H1 (cell line): ENCODE measurements around the gene AMN1. TPM values are rescaled to one million over a fixed set of nuclear protein-coding genes. Genes with fewer than 3 reads are reported as not detected.

Experiments
- CTCF ChIA-PET: fragments of 300-600 bp; sonication (Branson Sonifier 250); formaldehyde crosslinking; loops from one replicate; lab custom pipeline; 2021; ENCODE audit not compliant: partially characterized antibody; lab: Charles Lee
- POLR2A ChIA-PET: fragments of 300-600 bp; sonication (Branson Sonifier 250); formaldehyde crosslinking; loops from one replicate; lab custom pipeline; 2021; ENCODE audit warnings: inconsistent platforms; ENCODE audit not compliant: partially characterized antibody; lab: Charles Lee
- DNase-seq, 2 experiments: peaks; one replicate each; pipeline versions ENCODE4 v3.0.0 to v3.0.0-alpha.2; 2010 to 2022; ENCODE audit warnings: low spot score in 2 of 2, low read depth in 1 of 2, mixed read lengths in 1 of 2
- FAIRE-seq: peaks from 2 replicates; lab custom pipeline; 2011; peaks lifted over from hg19 to GRCh38; lab: Jason Lieb, UNC
- H2AFZ ChIP-seq: 2 replicates; pipeline ENCODE4 v1.8.1; 2012; ENCODE audit warnings: low read length, inconsistent platforms
- H2AK5ac ChIP-seq: 2 replicates; pipeline ENCODE4 v1.6.1; 2013; ENCODE audit warnings: low read depth, low read length
- H2BK120ac ChIP-seq: replicated peaks from 2 replicates; pipeline ENCODE3; 2013; ENCODE audit warnings: low read depth, low read length, inconsistent platforms
- H2BK12ac ChIP-seq: 2 replicates; pipeline ENCODE4 v1.6.1; 2013; ENCODE audit warnings: low read depth, low read length
- H2BK15ac ChIP-seq: 2 replicates; pipeline ENCODE4 v1.6.1; 2013; ENCODE audit warnings: low read length
- H2BK20ac ChIP-seq: 2 replicates; pipeline ENCODE4 v1.6.1; 2013; ENCODE audit warnings: low read length
- H2BK5ac ChIP-seq: 2 replicates; pipeline ENCODE4 v1.6.1; 2013; ENCODE audit warnings: low read depth, low read length
- H3K14ac ChIP-seq: 2 replicates; pipeline ENCODE4 v1.6.1; 2013; ENCODE audit warnings: inconsistent platforms; ENCODE audit not compliant: insufficient read length
- H3K18ac ChIP-seq: 2 replicates; pipeline ENCODE4 v1.6.1; 2013; ENCODE audit warnings: low read length; ENCODE audit errors: extremely low read depth
- H3K23ac ChIP-seq: 2 replicates; pipeline ENCODE4 v1.6.1; 2013; ENCODE audit warnings: inconsistent platforms; ENCODE audit not compliant: insufficient read length
- H3K23me2 ChIP-seq: 2 replicates; pipeline ENCODE4 v1.6.1; 2013; ENCODE audit warnings: low read depth, low read length
- H3K27ac ChIP-seq: 2 replicates; pipeline ENCODE4 v1.6.1; 2011; ENCODE audit warnings: low read depth, low read length, inconsistent platforms
- H3K27me3 ChIP-seq, 4 experiments: replicated peaks in 1 of 4; 1 replicate in 1 of 4; 2 replicates in 3 of 4; pipeline versions ENCODE4 v1.6.1 to v1.8.1; 2011 to 2013; ENCODE audit warnings: low read length in 3 of 4, mild to moderate bottlenecking in 3 of 4, inconsistent platforms in 2 of 4, mixed read lengths in 2 of 4, moderate library complexity in 1 of 4; ENCODE audit not compliant: control insufficient read depth in 3 of 4, insufficient read depth in 3 of 4; ENCODE audit errors: extremely low read depth in 1 of 4
- H3K36me3 ChIP-seq, 4 experiments: 2 replicates each; pipeline versions ENCODE4 v1.6.1 to v1.8.1; 2011 to 2013; ENCODE audit warnings: mild to moderate bottlenecking in 4 of 4, low read length in 3 of 4, moderate library complexity in 2 of 4, control low read depth in 1 of 4, inconsistent platforms in 1 of 4; ENCODE audit not compliant: insufficient read depth in 4 of 4, control insufficient read depth in 2 of 4
- H3K4ac ChIP-seq: replicated peaks from 2 replicates; pipeline ENCODE3; 2013; ENCODE audit warnings: low read length, low read depth, mixed read lengths, inconsistent platforms; ENCODE audit not compliant: insufficient read length
- H3K4me1 ChIP-seq, 4 experiments: replicated peaks in 1 of 4; 1 replicate in 1 of 4; 2 replicates in 3 of 4; pipeline versions ENCODE4 v1.6.1 to v1.8.1; 2011 to 2013; ENCODE audit warnings: low read length in 3 of 4, inconsistent platforms in 2 of 4, mixed read lengths in 1 of 4; ENCODE audit not compliant: insufficient read depth in 4 of 4, control insufficient read depth in 3 of 4
- H3K4me2 ChIP-seq, 2 experiments: 2 replicates each; pipeline versions ENCODE4 v1.6.1 to v1.8.1; 2011 to 2013; ENCODE audit warnings: low read depth in 2 of 2, low read length in 2 of 2, control low read depth in 1 of 2, inconsistent platforms in 1 of 2, mild to moderate bottlenecking in 1 of 2; ENCODE audit not compliant: insufficient read depth in 1 of 2
- H3K4me3 ChIP-seq, 4 experiments: fragments of 200-600, 300-600 bp in 1 of 4; sonication (generic), shearing (Covaris generic), sonication (Bioruptor Twin) in 1 of 4; 2 replicates each; pipeline versions ENCODE4 v1.5.1 to v1.8.1; 2011 to 2016; ENCODE audit warnings: low read length in 4 of 4, low read depth in 3 of 4, control low read depth in 2 of 4, inconsistent platforms in 2 of 4, mild to moderate bottlenecking in 2 of 4, mixed read lengths in 1 of 4, moderate library complexity in 1 of 4; ENCODE audit not compliant: insufficient read depth in 2 of 4; ENCODE audit errors: extremely low read depth in 1 of 4
- H3K56ac ChIP-seq: replicated peaks from 2 replicates; pipeline ENCODE3; 2013; ENCODE audit warnings: low read depth, mild to moderate bottlenecking, mixed read lengths, low read length, inconsistent platforms; ENCODE audit not compliant: insufficient read length
- H3K79me1 ChIP-seq: 2 replicates; pipeline ENCODE4 v1.6.1; 2013; ENCODE audit warnings: low read depth, low read length, control low read depth
- H3K79me2 ChIP-seq, 2 experiments: 2 replicates each; pipeline versions ENCODE4 v1.6.1 to v1.8.1; 2012 to 2013; ENCODE audit warnings: low read length in 2 of 2, mild to moderate bottlenecking in 2 of 2, inconsistent platforms in 1 of 2; ENCODE audit not compliant: insufficient read depth in 2 of 2, control insufficient read depth in 1 of 2
- H3K9ac ChIP-seq, 4 experiments: replicated peaks in 1 of 4; 1 replicate in 1 of 4; 2 replicates in 3 of 4; pipeline versions ENCODE4 v1.6.1 to v1.8.1; 2011 to 2013; ENCODE audit warnings: low read depth in 3 of 4, low read length in 3 of 4, control low read depth in 2 of 4, mild to moderate bottlenecking in 2 of 4, moderate library complexity in 2 of 4, inconsistent platforms in 1 of 4; ENCODE audit errors: extremely low read depth in 1 of 4
- H3K9me3 ChIP-seq, 2 experiments: 2 replicates each; pipeline versions ENCODE4 v1.6.1 to v1.8.1; 2012 to 2013; ENCODE audit warnings: mild to moderate bottlenecking in 2 of 2, moderate library complexity in 2 of 2, control low read depth in 1 of 2, inconsistent platforms in 1 of 2, low read depth in 1 of 2, low read length in 1 of 2, mixed read lengths in 1 of 2; ENCODE audit not compliant: insufficient read depth in 2 of 2
- H4K20me1 ChIP-seq, 2 experiments: replicated peaks in 1 of 2; 2 replicates each; pipeline versions ENCODE3 to v1.8.1; 2011 to 2013; ENCODE audit warnings: inconsistent platforms in 2 of 2, low read length in 2 of 2, mild to moderate bottlenecking in 1 of 2; ENCODE audit not compliant: insufficient read depth in 2 of 2, control insufficient read depth in 1 of 2
- H4K5ac ChIP-seq: 2 replicates; pipeline ENCODE4 v1.6.1; 2013; ENCODE audit warnings: low read length, low read depth, mixed read lengths, inconsistent platforms; ENCODE audit not compliant: insufficient read length
- H4K8ac ChIP-seq: 2 replicates; pipeline ENCODE4 v1.8.0; 2013; ENCODE audit warnings: mild to moderate bottlenecking, moderate library complexity, low read length, inconsistent platforms; ENCODE audit not compliant: insufficient read depth; ENCODE audit errors: extremely low read depth
- H4K91ac ChIP-seq: replicated peaks from 2 replicates; pipeline ENCODE3; 2013; ENCODE audit warnings: low read length, mixed read lengths, inconsistent platforms; ENCODE audit not compliant: insufficient read length
- CHD1 ChIP-seq: IDR thresholded peaks from 2 replicates; pipeline ENCODE4 v1.6.1; 2012; ENCODE audit warnings: low read depth, low read length, improper control_type of control experiment
- CTBP2 ChIP-seq: IDR thresholded peaks from 2 replicates; pipeline ENCODE4 v1.7.0; 2011; ENCODE audit warnings: borderline replicate concordance, mild to moderate bottlenecking, moderate library complexity, mixed read lengths, low read length; ENCODE audit not compliant: insufficient read depth, insufficient read length
- CTCF ChIP-seq, 3 experiments: IDR thresholded peaks; 1 replicate in 2 of 3; 2 replicates in 1 of 3; pipeline versions ENCODE4 v1.5.1 to v1.6.1; 2011; ENCODE audit warnings: low read length in 3 of 3, mild to moderate bottlenecking in 3 of 3, inconsistent platforms in 2 of 3, low read depth in 1 of 3, moderate library complexity in 1 of 3; ENCODE audit not compliant: insufficient read depth in 1 of 3; ENCODE audit errors: control extremely low read depth in 1 of 3
- EZH2 ChIP-seq: fragments of 200-600 bp; sonication (generic); IDR thresholded peaks from 2 replicates; pipeline ENCODE4 v1.7.1; 2012; ENCODE audit warnings: low read depth, mild to moderate bottlenecking, moderate library complexity, low read length, inconsistent platforms; ENCODE audit not compliant: severe bottlenecking
- JUN ChIP-seq: IDR thresholded peaks from 2 replicates; pipeline ENCODE4 v1.6.1; 2011; ENCODE audit warnings: low read depth, mild to moderate bottlenecking, improper control_type of control experiment, low read length
- MAX ChIP-seq: IDR thresholded peaks from 2 replicates; pipeline ENCODE4 v1.6.1; 2012; ENCODE audit warnings: inconsistent platforms
- SUZ12 ChIP-seq: fragments of 200-600 bp; sonication (generic); IDR thresholded peaks from 2 replicates; pipeline ENCODE4 v1.6.1; 2012; ENCODE audit warnings: mild to moderate bottlenecking, inconsistent platforms, low read length, moderate library complexity, mixed read lengths
- TCF12 ChIP-seq: IDR thresholded peaks from 2 replicates; pipeline ENCODE4 v1.6.1; 2011; ENCODE audit warnings: low read depth, mild to moderate bottlenecking, low read length
- WGBS, 2 experiments: shearing (Covaris generic) in 1 of 2; methylation state at CpG; one replicate each; pipeline versions ENCODE4 v1.1.6 to v1.1.7; 2013 to 2015; ENCODE audit warnings: low lambda C conversion rate in 2 of 2, mixed read lengths in 2 of 2, inconsistent platforms in 1 of 2, low coverage in 1 of 2, missing lambda C conversion rate in 1 of 2; ENCODE audit not compliant: insufficient replicate concordance in 2 of 2, insufficient coverage in 1 of 2, insufficient read length in 1 of 2; ENCODE audit errors: extremely low coverage in 1 of 2, missing lambda C conversion rate in 1 of 2; 5-methylcytosine and 5-hydroxymethylcytosine counted together
- polyA plus RNA-seq, 7 experiments: library from polyadenylated mRNA; depleted of rRNA in 3 of 7; stranded (reverse) in 5 of 7; unstranded in 2 of 7; fragments of >200 nt in 5 of 7; fragments of 200-250 nt in 2 of 7; gene quantifications; 1 replicate in 5 of 7; 2 replicates in 1 of 7; 4 replicates in 1 of 7; pipeline versions ENCODE4 v1.2.1 to v1.2.3, GENCODE V29; 2011 to 2013; ENCODE audit warnings: missing spikeins in 2 of 7, mixed read lengths in 2 of 7
- total RNA-seq: library from RNA; stranded (reverse); fragmentation: NEBNext Ultra II Directional; extraction: Animal tissue kit (Norgen Biotek cat#: 25700); gene quantifications from 2 replicates; pipeline ENCODE4 v1.2.1, GENCODE V29; 2021

The AMN1 gene
- total and polyA plus RNA-seq, 2 of the 8 experiments (the other 6 are each of a cell fraction or from before 2014, with no cell fraction given), result 7.5 to 13.8 TPM

- ChIA-PET POLR2A (interaction anchor here (0.9 to 1.1 kb wide), 2 partner anchors 33 to 242 kb away, joined by 3 read pairs; no protein-coding TSS in a partner anchor), CTCF (interaction anchor here (0.6 to 0.8 kb wide), 2 partner anchors 14 to 242 kb away, joined by 3 to 4 read pairs; no protein-coding TSS in a partner anchor)
- Histone ChIP-seq H2BK5ac (no peak overlapping the region), H3K18ac (no peak overlapping the region), H4K5ac (no peak overlapping the region), H4K20me1 (no peaks in the 10 kb centered on the region), H3K4me1 (no peaks in the 10 kb centered on the region), H3K4ac (no peak overlapping the region), H3K9ac (no peak overlapping the region), H2BK120ac (no peak overlapping the region), H2BK12ac (no peak overlapping the region), H3K56ac (no peak overlapping the region), H2AK5ac (no peak overlapping the region), H3K36me3 (no peaks in the 10 kb centered on the region), H2AFZ (no peak overlapping the region), H3K23me2 (no peaks in the 10 kb centered on the region), H3K27ac (no peak overlapping the region), H2BK20ac (no peak overlapping the region), H3K79me1 (no peaks in the 10 kb centered on the region), H4K91ac (no peak overlapping the region), H3K4me2 (no peak overlapping the region), H3K14ac (no peak overlapping the region), H2BK15ac (no peak overlapping the region), H3K4me3 (no peak overlapping the region), H3K27me3 (no peaks in the 10 kb centered on the region), H4K8ac (no peak overlapping the region), H3K9me3 (no peaks in the 10 kb centered on the region), H3K23ac (no peak overlapping the region), H3K79me2 (no peaks in the 10 kb centered on the region)
- no peak for FAIRE-seq
- no peak for DNase-seq
- 77% methylated on average over 16 of the region's 16 CpGs; no CpG with 5 or more reads in 1 of the 2 experiments for WGBS, 2 experiments
- TF ChIP-seq JUN (no peak), TCF12 (no peak), CHD1 (no peak), MAX (no peak), SUZ12 (no peak), EZH2 (no peak), CTBP2 (no peak), CTCF (IDR thresholded peaks at IDR 0.05; ENCODE audit: control extremely low read depth in 1 of 3, insufficient read depth in 1 of 3, low read depth in 1 of 3, low read length in 3 of 3) (no peak)
These were observed 98.8 kb downstream of the AMN1 start for GRCh38 chr12:31629756-31630732.
